GM19043 (cell line): ENCODE results near the gene ARHGAP15.

Experiments
- ATAC-seq: cut with Tn5 transposase; IDR thresholded peaks from one replicate; pipeline ENCODE4 v1.9.1; 2021; ENCODE audit warnings: low read depth; ENCODE audit not compliant: unreplicated experiment

Gene ARHGAP15

GRCh38 chr2:143333168-143333791 is 204.1 kb downstream of the ARHGAP15 start:
- ATAC-seq = no peak

DNA sequence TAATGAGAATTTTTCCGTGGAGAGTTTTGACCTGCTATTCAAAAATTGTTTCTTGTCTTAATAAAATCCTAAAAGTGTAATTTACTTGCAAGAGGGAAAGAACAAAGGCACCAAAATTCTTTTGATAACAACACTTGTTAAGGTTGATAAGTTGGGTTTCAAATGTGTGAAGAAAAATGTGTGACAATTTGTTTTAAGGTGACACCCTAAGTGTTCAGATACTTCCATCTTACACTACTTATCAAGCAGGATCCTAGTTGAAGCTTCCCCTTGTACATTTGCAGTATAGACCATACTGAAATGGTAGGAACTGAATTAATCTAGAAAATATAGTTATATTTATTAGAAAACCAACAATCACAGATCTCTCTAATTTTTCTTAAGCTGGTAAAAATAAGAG is 204.6 kb downstream of the ARHGAP15 start:
- no peak for ATAC-seq

GRCh38 chr2:143334837-143335236 is 205.6 kb downstream of the ARHGAP15 start:
- ATAC-seq = no peak

- no peak for ATAC-seq
Measured at GRCh38 chr2:143336719-143337210, 207.5 kb downstream of the ARHGAP15 start.

DNA sequence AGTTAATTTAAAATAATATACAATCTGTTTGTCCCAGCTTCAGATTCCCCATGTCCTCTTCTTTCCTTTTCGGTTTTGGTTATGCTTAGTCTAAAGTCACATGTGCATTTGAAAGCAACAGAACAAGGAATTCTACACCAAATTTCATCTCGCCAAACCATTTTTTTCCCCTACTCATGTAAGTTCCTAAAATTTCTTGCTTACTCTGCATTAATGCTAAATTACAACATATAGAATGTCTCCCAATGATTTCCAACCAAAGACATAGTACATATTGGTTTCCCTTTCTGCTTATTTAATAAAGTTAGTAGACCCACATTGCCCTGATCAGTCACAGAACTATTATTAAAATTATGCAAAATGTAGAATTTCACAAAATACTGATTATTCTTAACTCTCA is 212.3 kb downstream of the ARHGAP15 start:
- ATAC-seq = no peak

DNA sequence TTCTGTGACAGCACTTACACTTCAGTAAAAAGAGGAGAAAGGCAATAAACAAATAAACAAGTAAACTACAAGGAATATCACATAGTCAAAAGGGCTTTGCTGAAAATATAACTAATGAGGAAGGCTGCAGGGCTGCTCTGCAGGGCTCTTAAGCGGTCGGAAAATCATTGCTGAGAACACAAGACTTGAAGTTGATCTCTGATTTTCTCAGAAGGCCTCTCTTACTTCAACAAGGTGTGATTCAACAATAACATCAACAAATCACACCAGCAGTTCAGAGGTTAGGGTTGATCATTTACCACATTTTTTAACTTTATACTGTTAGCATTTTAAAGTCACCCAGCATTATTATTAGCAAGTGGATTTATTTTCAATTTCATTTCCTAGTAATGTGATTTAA is 215.6 kb downstream of the ARHGAP15 start:
- no peak for ATAC-seq

DNA sequence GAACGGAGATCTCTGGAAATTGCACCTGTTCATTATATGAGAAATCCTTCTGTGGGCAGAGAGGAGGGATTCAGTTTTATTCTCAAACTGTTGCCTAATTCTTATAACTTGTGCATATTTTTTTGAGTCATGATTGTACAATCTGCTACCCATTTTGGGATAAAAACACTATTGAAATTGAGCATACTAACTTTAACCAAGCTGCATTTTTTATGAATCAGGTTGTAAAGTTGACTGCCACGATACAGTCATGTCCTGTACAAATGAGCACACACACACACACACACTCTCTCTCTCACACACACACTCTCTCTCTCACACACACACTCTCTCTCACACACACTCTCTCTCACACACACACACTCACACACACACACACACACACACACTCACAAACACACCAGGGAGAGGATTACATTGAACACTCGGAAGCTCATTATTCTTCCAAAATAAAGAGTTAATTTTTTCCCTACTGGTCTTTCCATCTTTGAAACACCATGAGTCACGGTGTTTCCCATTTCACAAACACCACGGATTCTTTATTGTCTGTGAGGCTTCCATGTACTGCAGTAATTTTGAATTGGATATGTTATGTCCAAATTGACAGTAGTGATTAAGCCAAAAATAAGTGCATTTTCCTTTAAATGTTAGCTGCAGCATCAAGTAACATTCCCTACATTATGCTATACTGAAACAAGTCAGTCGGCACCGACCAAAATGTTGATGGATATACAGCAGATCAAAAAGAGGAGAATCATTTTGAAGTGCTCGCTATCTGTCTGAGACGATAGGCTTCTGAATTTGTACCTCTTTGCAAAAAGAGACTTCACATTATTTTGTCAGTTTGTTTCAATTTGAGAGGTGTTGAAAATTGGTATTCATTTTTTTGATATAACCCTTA is 216.9 kb downstream of the ARHGAP15 start:
- ATAC-seq = no peak

DNA sequence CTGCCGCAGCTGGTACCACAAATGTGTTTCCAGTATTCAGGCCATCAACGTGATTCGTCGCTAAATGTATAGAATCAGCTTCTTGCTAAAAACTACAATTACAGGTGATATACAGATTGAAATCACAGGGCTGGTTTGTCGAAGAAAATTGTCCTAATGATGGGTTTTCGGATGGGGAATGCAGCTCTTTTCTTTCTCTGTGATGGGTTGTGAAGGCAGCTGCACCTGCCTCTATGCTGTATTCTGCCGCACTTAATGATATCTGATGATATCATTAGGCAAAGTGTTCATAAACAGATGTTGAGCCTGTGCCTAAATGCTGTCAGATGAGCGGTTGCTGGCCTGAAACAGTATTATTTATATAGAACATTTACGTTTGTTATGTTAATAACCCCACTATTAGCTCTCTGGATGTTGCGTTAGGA is 218.1 kb downstream of the ARHGAP15 start:
- no peak for ATAC-seq

- ATAC-seq = no peak
Measured at GRCh38 chr2:143347901-143348414, 218.7 kb downstream of the ARHGAP15 start.

- ATAC-seq = no peak
Measured at GRCh38 chr2:143354050-143354750, 225.0 kb downstream of the ARHGAP15 start.

DNA sequence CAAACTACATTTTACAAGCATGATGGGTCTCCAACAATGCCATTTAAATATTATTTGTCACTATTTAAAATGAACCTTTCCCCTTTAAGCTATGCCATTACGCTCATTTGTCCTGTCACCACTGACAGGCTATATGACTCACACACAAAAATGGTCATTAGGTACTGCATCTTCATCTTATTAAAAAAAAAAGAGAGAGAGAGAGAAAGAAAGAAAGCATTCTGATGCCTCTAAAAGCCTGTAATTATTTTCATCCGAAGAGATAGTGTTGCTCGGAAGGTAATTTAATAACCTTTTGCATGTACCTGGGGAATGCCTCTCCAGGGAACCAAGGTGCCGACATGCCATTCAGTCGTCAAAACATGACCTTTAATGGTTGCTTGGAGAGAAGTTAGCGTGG is 226.7 kb downstream of the ARHGAP15 start:
- no peak for ATAC-seq

DNA sequence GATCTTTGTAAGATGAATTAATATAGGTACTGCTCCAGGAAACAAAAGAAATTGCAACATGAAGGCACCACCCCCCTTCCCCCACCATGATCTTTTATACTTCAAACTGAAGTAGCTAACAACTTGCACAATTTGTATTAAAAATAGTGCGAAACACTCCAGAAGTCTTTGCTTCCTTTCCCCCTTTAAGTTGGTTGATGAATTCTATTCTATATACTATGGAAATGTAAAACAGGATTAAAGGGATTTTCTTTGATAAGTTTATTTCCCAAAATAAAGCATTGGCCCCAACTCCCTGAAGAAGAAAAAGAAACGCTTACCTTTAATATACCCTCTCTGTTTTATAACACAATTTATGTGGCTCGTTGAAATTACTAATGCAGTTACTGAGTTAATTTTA is 227.1 kb downstream of the ARHGAP15 start:
- no peak for ATAC-seq

DNA sequence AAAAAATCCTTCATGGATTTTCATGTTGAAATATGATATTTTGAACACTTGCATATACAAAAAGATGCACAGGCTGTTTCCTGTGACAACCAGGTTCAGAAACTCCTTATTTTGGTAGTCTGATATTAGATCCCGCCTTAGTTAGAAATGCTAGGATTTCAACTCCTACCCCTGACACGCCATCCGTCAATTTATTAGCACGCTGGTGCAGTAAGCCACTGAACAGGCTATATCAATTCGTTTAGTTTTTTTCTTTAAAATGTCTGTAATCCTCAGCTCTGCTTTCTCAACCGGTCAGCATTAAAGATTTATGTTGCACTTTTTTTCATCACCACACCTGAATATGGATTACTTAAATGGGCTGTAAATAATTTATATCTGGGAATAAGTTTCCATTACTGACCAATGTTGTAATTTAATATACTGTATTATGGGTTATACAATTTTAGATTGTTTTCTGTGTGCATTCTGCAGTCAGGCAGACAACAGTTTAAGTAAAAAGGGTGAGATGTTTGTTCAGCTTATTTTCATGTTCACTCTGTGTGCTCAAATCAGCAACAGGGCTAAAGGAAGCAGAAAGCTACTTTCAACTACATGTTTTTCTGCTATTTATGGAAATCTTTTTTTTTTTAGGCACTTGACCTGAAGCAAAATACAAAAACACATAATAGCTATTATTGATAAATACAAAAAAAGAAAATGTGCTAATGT is 227.7 kb downstream of the ARHGAP15 start:
- ATAC-seq = no peak

GRCh38 chr2:143357966-143358365 is 228.7 kb downstream of the ARHGAP15 start:
- no peak for ATAC-seq

DNA sequence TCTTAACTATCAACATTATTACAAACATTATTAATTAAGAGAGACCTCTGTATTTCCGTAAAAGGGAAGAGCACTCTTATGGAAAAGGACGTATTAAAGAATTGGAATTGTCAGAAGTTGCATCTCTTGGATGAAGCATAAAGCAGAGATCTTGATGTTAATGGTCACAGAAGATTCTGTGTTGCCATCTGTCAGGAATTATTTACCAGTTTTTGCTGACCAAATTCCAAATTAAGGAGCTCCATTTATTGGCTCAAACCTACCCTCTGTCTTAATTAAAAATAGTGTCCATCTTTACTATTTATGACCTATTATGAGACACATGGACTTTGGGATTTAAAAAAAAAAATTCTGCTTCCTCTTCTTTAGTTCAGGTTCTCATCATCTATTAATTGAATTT is 232.1 kb downstream of the ARHGAP15 start:
- ATAC-seq = no peak

GRCh38 chr2:143371616-143372015 is 242.4 kb downstream of the ARHGAP15 start:
- ATAC-seq = no peak

DNA sequence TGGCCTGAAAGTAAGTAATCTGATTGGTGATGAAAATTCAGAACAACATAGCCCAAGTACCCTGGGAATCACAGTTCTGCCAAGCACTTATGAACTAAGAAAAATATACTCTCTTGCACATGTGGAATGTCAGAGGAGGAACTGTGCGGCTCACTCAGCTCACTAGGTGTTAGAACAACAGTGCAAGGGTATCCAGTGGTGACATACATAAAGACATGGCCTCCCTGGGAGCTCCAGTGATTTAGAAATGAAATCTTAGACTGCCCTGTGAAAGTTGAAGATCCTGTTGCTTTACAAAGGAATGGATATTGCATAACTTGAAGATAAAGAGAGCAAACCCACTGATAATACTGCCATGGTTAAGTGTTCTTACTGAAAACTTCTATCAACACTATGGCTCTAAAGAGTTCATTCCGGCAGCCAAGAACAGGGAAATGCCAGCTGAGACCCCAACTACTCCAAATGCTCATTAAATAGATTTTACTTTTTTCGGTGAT is 246.2 kb downstream of the ARHGAP15 start:
- no peak for ATAC-seq

- no peak for ATAC-seq
Measured at GRCh38 chr2:143378996-143379395, 249.8 kb downstream of the ARHGAP15 start.

DNA sequence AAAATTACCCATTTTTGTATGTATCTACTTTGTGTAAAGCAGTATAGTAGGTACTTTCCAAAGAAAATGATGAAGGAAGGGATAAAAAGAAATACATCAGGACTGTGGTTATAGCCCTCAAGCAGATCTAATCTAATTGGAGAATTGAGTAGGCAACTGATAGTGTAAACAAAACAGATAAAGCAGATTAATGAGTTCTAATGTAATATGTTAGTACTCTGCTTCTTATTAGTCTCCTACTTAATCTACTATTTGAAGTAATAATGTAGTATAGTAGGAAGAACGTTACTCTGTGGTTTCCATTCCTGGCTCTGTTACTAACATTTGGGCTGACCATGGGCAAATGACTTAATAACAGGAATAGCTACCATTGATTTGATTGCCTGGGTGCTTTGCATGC is 250.7 kb downstream of the ARHGAP15 start:
- ATAC-seq = no peak

DNA sequence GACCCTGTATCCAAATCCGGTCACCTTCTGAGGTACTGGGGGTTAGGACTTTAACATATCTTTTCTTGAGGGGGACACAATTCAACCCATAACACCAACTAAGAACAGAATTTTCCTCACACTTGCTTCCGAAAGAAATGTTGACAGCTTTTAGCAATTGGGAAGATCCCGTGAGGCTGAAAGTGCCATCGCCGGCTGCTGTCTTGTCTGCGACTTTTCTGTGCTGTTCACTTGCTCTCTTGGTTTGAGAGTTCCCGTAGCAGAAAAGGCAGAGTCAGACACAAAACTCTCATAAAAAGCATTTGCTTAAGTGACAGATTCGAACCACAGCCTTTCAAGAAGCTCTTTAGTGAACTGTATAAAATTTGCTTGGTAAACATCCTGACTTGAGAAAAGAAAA is 253.4 kb downstream of the ARHGAP15 start:
- no peak for ATAC-seq
